ENCODE data around the gene ACP1. TPM values are rescaled to one million over a fixed set of nuclear protein-coding genes. Genes with fewer than 3 reads are reported as not detected.

ACP1 gene
- polyA plus RNA-seq, 4 donors = 140 to 163 (median 150) TPM

DNA sequence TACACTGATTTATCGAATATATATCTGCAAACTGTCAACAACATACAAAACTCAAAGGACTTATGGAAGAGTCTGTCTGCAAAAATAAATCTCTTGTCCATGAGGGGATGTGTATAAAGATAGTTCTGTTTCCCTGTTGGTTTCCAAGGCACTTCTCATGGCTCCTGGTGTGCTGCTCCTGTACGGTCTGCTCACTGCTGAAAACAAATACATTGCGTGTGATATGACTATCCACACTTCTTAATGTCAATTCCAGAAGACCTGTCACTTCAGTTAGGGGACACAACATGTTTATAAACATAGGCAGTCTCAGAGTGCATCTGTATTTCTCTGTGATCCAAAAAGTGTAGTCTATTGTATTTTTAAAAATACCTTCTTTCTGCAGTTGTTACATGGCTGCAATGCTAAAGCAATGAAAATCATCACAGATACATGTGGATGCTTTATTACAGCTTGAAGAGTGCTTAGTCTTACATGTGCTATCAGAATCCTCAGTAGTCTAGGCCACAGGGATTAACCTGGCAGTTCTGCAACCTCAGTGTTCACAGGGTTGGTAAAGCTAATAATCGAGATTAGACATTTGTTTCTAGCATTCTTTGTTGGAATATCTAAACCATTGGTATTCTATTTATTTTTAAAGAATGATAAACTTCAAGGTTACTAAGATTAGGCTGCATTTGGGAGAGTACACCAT is 15.4 kb downstream of the ACP1 start:
- DNase-seq (ENCODE audit: low read depth in 4 of 4, low spot score in 2 of 4) = no peak

DNA sequence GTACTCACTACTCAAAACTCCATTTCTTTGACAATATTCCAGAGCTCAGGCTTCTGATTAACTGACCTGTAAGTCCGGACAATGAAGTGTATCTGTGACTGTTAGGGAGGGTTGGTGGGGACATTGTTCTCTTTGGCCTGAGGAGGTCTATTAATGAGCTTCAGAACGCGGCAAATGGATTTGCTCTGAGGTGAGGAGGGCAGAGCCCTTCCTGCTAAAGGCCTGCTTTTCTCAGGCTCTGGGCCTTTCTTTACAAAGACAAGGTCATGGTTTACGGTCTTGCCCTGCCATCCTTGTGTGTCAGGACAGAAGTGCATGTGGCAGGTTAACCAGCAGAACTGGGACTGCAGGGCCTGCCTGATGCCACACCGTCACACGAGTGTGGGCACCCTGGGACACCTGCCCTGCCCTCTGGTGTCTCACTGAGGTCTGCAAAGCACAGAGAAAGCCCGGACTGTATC is 15.9 kb downstream of the ACP1 start:
- no peak for DNase-seq (ENCODE audit: low read depth in 4 of 4, low spot score in 2 of 4)

DNA sequence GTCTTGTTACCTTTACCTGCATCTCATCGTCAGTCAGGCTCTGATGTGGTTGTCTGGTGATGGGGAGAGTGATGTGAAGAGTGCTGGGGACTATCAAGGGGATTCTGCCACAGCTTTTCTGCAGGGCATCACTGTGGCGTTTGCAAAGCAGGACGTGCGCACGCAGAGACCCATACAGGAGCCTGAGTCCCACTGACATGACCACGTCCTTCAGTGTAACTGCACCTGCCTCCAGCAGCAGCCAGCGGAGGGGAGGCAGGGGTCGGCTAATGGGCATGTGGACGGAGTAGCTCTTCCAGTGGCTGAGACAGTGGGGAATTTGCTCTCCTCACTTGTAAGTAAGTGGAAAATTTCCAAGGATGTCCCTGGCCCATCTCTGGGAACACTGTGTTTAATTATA is 16.6 kb downstream of the ACP1 start:
- DNase-seq (ENCODE audit: low read depth in 4 of 4, low spot score in 2 of 4) = no peak

- no peak for DNase-seq (ENCODE audit: low read depth in 4 of 4, low spot score in 2 of 4)
Observed at GRCh38 chr2:282371-283263, 17.9 kb downstream of the ACP1 start.

- no peak for DNase-seq (ENCODE audit: low read depth in 4 of 4, low spot score in 2 of 4)
Observed at GRCh38 chr2:283996-284794, 19.4 kb downstream of the ACP1 start.

- no peak for DNase-seq (ENCODE audit: low read depth in 4 of 4, low spot score in 2 of 4)
Observed at GRCh38 chr2:284896-285492, 20.2 kb downstream of the ACP1 start.

GRCh38 chr2:285531-285930 is 20.8 kb downstream of the ACP1 start:
- DNase-seq (ENCODE audit: low read depth in 4 of 4, low spot score in 2 of 4) = no peak

GRCh38 chr2:286035-286434 is 21.3 kb downstream of the ACP1 start:
- no peak for DNase-seq (ENCODE audit: low read depth in 4 of 4, low spot score in 2 of 4)

DNA sequence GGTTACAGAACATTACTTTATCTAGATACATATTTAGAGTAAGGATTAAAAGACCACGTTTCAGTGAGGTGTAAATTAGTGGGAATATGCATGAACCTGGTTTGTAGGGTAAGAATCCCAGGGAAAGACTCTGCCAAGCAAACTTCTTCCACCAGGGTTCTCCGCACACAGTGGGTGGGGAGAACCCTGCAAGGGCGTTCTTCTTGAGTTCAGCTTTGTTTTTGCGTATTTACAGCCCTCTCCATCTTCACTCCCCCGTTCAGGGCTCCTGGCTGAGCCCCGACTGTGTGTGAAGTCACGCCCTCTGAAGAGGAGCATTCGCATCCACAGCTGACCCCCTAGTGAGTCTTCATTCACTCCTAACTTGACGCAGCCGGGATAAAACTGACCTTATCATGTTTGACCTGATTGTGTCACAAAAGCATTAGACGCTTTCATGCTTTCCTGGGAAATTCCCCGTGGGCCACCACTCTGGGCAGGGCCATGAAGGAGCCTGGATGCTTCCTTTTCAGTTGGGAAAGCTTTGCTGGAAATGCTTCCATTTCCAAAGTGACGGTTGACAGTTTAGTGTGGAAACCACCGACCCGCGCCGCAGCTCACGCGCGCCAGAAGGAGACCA is 22.1 kb downstream of the ACP1 start:
- no peak for DNase-seq (ENCODE audit: low read depth in 4 of 4, low spot score in 2 of 4)

DNA sequence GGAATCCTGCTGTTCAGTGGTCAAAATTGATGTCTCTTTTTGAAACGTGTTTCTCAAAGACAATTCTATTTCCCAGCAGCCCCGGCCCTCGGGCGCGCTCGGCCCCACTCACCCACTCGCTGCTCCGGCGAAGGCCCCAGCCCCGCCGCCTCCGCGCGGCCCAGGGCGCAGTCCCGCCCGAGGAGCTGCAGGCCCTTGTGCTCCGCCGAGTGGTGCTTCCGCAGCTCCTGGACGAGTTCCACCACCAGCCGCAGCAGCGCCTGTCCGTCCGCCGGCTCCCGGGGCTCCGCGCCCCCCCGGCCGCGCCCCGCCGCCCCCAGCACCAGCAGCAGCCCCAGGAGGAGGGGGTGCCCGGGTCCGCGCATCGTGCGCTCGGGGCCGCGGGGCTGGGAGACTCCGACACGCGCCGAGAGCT is 22.7 kb downstream of the ACP1 start:
- no peak for DNase-seq (ENCODE audit: low read depth in 4 of 4, low spot score in 2 of 4)

- no peak for DNase-seq (ENCODE audit: low read depth in 4 of 4, low spot score in 2 of 4)
Observed at GRCh38 chr2:287911-288757, 23.4 kb downstream of the ACP1 start, which contains the start of gene ALKAL2. ALKAL2 (minus strand) TSS chr2:288091; CDS start chr2:287835, 256 bp downstream.

DNA sequence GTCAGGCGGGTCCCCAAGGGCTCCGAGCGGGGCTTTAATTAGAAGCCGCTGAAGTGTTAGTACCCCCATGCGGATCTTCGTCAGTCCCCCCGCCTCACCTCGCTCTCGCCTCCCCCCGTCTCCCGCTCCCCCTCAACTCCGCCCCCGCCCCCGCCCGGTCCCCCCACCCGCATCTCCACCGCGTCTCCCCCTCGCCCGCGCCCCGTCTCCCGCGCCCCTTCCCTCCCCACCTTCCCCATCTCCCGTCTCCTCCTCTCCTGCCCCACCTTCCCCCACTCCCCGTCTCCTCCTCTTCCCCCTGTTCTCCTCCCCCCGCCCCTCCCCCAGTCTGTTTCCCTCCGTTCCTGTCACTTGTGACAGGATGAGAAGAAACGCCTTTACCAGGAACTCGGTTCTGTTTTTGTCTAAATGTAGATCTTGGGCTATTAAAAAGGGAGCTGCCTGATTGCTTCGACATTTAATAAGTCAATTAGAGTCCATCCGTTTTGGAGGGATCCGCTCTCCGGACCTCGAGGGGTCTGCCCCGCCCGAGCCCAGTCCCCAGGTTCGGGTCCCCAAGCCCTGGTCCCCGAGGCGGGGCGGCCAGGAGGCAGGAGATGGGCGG is 24.1 kb downstream of the ACP1 start:
- no peak for DNase-seq (ENCODE audit: low read depth in 4 of 4, low spot score in 2 of 4)

GRCh38 chr2:289362-290089 is 24.8 kb downstream of the ACP1 start:
- no peak for DNase-seq (ENCODE audit: low read depth in 4 of 4, low spot score in 2 of 4)

DNA sequence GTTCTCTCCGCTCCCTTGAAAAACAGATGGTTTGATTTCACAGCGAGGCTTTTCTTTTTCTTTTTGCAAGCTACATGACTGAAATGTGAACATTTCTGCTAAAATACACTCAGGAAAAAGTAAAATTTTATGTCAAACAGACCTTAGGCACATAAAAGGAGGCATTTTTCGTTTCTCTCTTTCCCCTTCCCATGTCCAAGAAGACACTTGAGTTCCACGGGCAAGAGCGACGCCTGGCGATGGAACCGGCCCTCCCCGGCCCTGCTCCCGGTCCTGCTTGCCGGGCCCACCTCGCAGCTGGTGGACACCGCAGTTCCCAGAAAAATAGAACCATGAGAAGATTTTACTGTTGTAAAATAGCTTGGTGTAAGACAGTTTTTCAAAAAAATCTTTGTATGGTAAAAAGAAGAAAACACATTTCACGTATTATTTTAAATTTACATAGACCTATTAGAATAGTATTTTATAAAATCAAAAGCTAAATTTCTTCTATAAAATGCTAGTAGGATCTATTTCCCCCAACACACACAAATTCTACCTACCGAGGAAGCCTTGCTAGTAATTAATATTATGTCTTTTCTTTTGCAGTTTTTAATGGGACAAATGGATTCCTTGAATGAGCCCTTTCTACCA is 25.5 kb downstream of the ACP1 start:
- peak in 1 of 4 donors; percentile 68 for DNase-seq (ENCODE audit: low read depth in 4 of 4, low spot score in 2 of 4)

GRCh38 chr2:295090-295489 is 30.3 kb downstream of the ACP1 start:
- DNase-seq (ENCODE audit: low read depth in 4 of 4, low spot score in 2 of 4) = no peak

DNA sequence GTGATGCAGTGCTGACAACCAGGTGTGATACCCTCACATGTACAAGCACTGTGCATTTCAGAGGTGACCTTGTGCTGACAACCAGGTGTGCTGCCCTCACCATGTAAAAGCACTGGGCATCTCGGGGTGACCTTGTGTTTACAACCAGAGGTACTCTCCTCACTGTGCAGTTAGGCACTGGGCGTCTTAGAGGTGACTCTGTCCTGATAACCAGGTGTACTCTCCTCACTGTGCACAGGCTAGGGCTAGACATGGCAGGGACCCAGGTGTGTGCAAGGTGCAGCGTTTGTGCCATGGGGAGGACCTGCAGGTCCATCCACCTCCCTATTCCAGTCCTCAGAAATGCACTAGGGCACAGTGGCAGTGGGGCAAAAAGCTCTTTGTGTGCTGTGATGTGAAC is 31.6 kb downstream of the ACP1 start:
- no peak for DNase-seq (ENCODE audit: low read depth in 4 of 4, low spot score in 2 of 4)

DNA sequence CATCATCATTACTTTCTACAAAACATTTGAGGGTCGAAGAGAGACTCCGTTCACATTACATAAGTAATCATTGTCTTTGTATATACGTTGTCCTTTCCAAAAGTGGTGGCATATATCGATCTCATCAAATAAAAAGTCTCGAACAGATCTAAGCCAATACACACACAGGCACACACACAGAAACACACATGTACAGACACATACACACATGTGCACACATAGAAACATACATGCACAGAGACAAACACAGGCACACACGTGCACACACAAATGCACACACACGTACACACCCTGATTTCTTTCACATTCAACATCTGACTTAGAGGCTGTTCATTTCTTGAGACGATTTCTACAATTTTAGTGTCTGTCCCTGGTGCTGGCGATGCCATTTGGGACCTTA is 40.6 kb downstream of the ACP1 start:
- no peak for DNase-seq (ENCODE audit: low read depth in 4 of 4, low spot score in 2 of 4)
